Mononuclear cell (primary cell): ENCODE results near the gene MIER3. TPM values are rescaled to one million over a fixed set of nuclear protein-coding genes. Genes with fewer than 3 reads are reported as not detected.
"Not testable (repeated sequence)": the region's sequence is repeated elsewhere in the genome, so short reads cannot be mapped to it uniquely, and the experiment has no call there.

ENCODE experiments used
- H3K27me3 ChIP-seq: 2 replicates; pipeline ENCODE4 v1.6.0; 2011; ENCODE audit warnings: low read length, control low read depth; ENCODE audit not compliant: insufficient read depth
- H3K4me1 ChIP-seq: 2 replicates; pipeline ENCODE4 v1.5.1; 2011; ENCODE audit warnings: mild to moderate bottlenecking, low read length, control low read depth; ENCODE audit not compliant: insufficient read depth
- H3K4me3 ChIP-seq: 2 replicates; pipeline ENCODE4 v1.5.1; 2011; ENCODE audit warnings: mild to moderate bottlenecking, low read length, moderate library complexity
- H3K9me3 ChIP-seq: 2 replicates; pipeline ENCODE4 v1.5.1; 2011; ENCODE audit warnings: low read depth, mild to moderate bottlenecking, control low read depth, low read length
- total RNA-seq: library from RNA; depleted of rRNA; stranded (reverse); fragments of >200 nt; gene quantifications from one replicate; pipeline ENCODE4 v1.2.3, GENCODE V29; 2012

MIER3 gene
- total RNA-seq = 64.3 TPM

GRCh38 chr5:56951946-56952691 lies at the start of gene MIER3:
Gene MIER3 (minus strand): TSS chr5:56952123. CDS start chr5:56952102, 21 bp downstream.
- H3K4me1 ChIP-seq = peaks cover 20% of the 10 kb centered on the region
- peak within 1 kb of the TSS; percentile 66 for H3K4me3 ChIP-seq
- peaks cover 29% of the 10 kb centered on the region for H3K27me3 ChIP-seq

GRCh38 chr5:56995596-56995995 lies 43.7 kb upstream of the MIER3 start:
- Histone ChIP-seq H3K4me3 (no peak overlapping the region), H3K4me1 (no peaks in the 10 kb centered on the region), H3K9me3 (no peaks in the 10 kb centered on the region), H3K27me3 (no peaks in the 10 kb centered on the region)

More at GRCh38 chr5:56951946-56952691, at the start of gene MIER3:
- H3K9me3 ChIP-seq = no peaks in the 10 kb centered on the region

- no peaks in the 10 kb centered on the region for H3K9me3 ChIP-seq
- H3K4me3 ChIP-seq = no peak overlapping the region
- no peaks in the 10 kb centered on the region for H3K4me1 ChIP-seq
- H3K27me3 ChIP-seq = no peaks in the 10 kb centered on the region
These were observed 41.3 kb upstream of the MIER3 start for GRCh38 chr5:56993241-56993640.

GRCh38 chr5:56989676-56990075 lies 37.8 kb upstream of the MIER3 start:
- Histone ChIP-seq H3K4me3 (no peak overlapping the region), H3K9me3 (no peaks in the 10 kb centered on the region), H3K27me3 (no peaks in the 10 kb centered on the region), H3K4me1 (peaks cover 4% of the 10 kb centered on the region)

- H3K9me3 ChIP-seq = no peaks in the 10 kb centered on the region
- H3K4me1 ChIP-seq = peaks cover 8% of the 10 kb centered on the region
- H3K4me3 ChIP-seq = no peak overlapping the region
- no peaks in the 10 kb centered on the region for H3K27me3 ChIP-seq
These were observed 36.6 kb upstream of the MIER3 start for GRCh38 chr5:56988490-56988889.

- Histone ChIP-seq H3K4me3 (no peak overlapping the region), H3K4me1 (peaks cover 8% of the 10 kb centered on the region), H3K9me3 (no peaks in the 10 kb centered on the region), H3K27me3 (no peaks in the 10 kb centered on the region)
These were observed 35.2 kb upstream of the MIER3 start for GRCh38 chr5:56987171-56987570.

GRCh38 chr5:56986626-56986947 lies 34.7 kb upstream of the MIER3 start:
- Histone ChIP-seq H3K4me1 (peaks cover 8% of the 10 kb centered on the region), H3K9me3 (no peaks in the 10 kb centered on the region), H3K27me3 (no peaks in the 10 kb centered on the region), H3K4me3 (no peak overlapping the region)

GRCh38 chr5:56985936-56986625 lies 34.2 kb upstream of the MIER3 start:
- no peaks in the 10 kb centered on the region for H3K9me3 ChIP-seq

GRCh38 chr5:56984445-56984844 lies 32.5 kb upstream of the MIER3 start:
- Histone ChIP-seq H3K4me3 (no peak overlapping the region), H3K9me3 (no peaks in the 10 kb centered on the region)

More at GRCh38 chr5:56985936-56986625, 34.2 kb upstream of the MIER3 start:
- Histone ChIP-seq H3K4me3 (no peak overlapping the region), H3K27me3 (no peaks in the 10 kb centered on the region), H3K4me1 (peaks cover 8% of the 10 kb centered on the region)

GRCh38 chr5:56983593-56984361 lies 31.9 kb upstream of the MIER3 start:
- Histone ChIP-seq H3K27me3 (no peaks in the 10 kb centered on the region), H3K4me3 (no peak overlapping the region), H3K4me1 (peaks cover 8% of the 10 kb centered on the region), H3K9me3 (no peaks in the 10 kb centered on the region)

More at GRCh38 chr5:56984445-56984844, 32.5 kb upstream of the MIER3 start:
- no peaks in the 10 kb centered on the region for H3K27me3 ChIP-seq
- H3K4me1 ChIP-seq = peaks cover 8% of the 10 kb centered on the region

- no peaks in the 10 kb centered on the region for H3K27me3 ChIP-seq
- no peak overlapping the region for H3K4me3 ChIP-seq
- peaks cover 8% of the 10 kb centered on the region for H3K4me1 ChIP-seq
- no peaks in the 10 kb centered on the region for H3K9me3 ChIP-seq
These were observed 29.8 kb upstream of the MIER3 start for GRCh38 chr5:56981548-56982315.

- Histone ChIP-seq H3K27me3 (no peaks in the 10 kb centered on the region), H3K4me1 (peaks cover 3% of the 10 kb centered on the region), H3K4me3 (no peak overlapping the region), H3K9me3 (no peaks in the 10 kb centered on the region)
These were observed 28.0 kb upstream of the MIER3 start for GRCh38 chr5:56979968-56980367.

GRCh38 chr5:56979526-56979925 lies 27.6 kb upstream of the MIER3 start:
- H3K4me1 ChIP-seq, H3K27me3 ChIP-seq, H3K9me3 ChIP-seq, H3K4me3 ChIP-seq: not testable (repeated sequence)

GRCh38 chr5:56977822-56978221 lies 25.9 kb upstream of the MIER3 start:
- Histone ChIP-seq H3K4me3 (no peak overlapping the region), H3K4me1 (no peaks in the 10 kb centered on the region), H3K9me3 (no peaks in the 10 kb centered on the region), H3K27me3 (no peaks in the 10 kb centered on the region)

- Histone ChIP-seq H3K4me3 (no peak overlapping the region), H3K9me3 (no peaks in the 10 kb centered on the region), H3K27me3 (no peaks in the 10 kb centered on the region), H3K4me1 (no peaks in the 10 kb centered on the region)
These were observed 25.1 kb upstream of the MIER3 start for GRCh38 chr5:56977021-56977420.
